HepG2 (cell line): ENCODE data around the gene NOTUM. TPM values are rescaled to one million over a fixed set of nuclear protein-coding genes. Genes with fewer than 3 reads are reported as not detected.

Experiments used
- ATF7 ChIP-seq, 2 experiments: fragments of 450-650 bp in 1 of 2; sonication (generic) in 1 of 2; formaldehyde crosslinking in 1 of 2; IDR thresholded peaks; 2 replicates each; pipeline versions ENCODE4 v1.4.0 to v1.6.1; 2016 to 2020; ENCODE audit warnings: antibody characterized with exemption in 1 of 2, mild to moderate bottlenecking in 1 of 2, missing genetic modification reagents in 1 of 2
- HOXA7 ChIP-seq: sonication (generic); formaldehyde crosslinking; IDR thresholded peaks from 2 replicates; pipeline ENCODE4 v1.8.1; 2022; ENCODE audit warnings: mild to moderate bottlenecking, missing genetic modification reagents, moderate library complexity
- JDP2 ChIP-seq: sonication (generic); formaldehyde crosslinking; IDR thresholded peaks from 2 replicates; pipeline ENCODE4 v1.8.1; 2022; ENCODE audit warnings: missing genetic modification reagents, borderline replicate concordance
- MYNN ChIP-seq: sonication (generic); formaldehyde crosslinking; IDR thresholded peaks from 2 replicates; pipeline ENCODE4 v1.4.0; 2020; ENCODE audit warnings: mild to moderate bottlenecking, low read depth, missing genetic modification reagents
- NFRKB ChIP-seq: fragments of 450-650 bp; IDR thresholded peaks from 2 replicates; pipeline ENCODE4 v1.6.1; 2017
- PTBP1 ChIP-seq: fragments of 200-400 bp; formaldehyde crosslinking; IDR thresholded peaks from 2 replicates; pipeline ENCODE4 v1.6.1; 2018; ENCODE audit warnings: low read length, low read depth; ENCODE audit not compliant: poor library complexity, severe bottlenecking
- RORA ChIP-seq: sonication (generic); formaldehyde crosslinking; IDR thresholded peaks from 2 replicates; pipeline ENCODE4 v1.5.0; 2020; ENCODE audit warnings: mild to moderate bottlenecking, missing genetic modification reagents, moderate library complexity
- SETDB1 ChIP-seq: sonication (generic); formaldehyde crosslinking; IDR thresholded peaks from 2 replicates; pipeline ENCODE4 v1.5.1; 2020; ENCODE audit warnings: missing genetic modification reagents, mild to moderate bottlenecking, borderline replicate concordance
- SNRNP70 ChIP-seq: fragments of 200-400 bp; formaldehyde crosslinking; IDR thresholded peaks from 2 replicates; pipeline ENCODE4 v1.6.1; 2017; ENCODE audit warnings: mild to moderate bottlenecking, low read depth, low read length, moderate library complexity
- SRF ChIP-seq: IDR thresholded peaks from 2 replicates; pipeline ENCODE4 v1.6.1; 2011; ENCODE audit warnings: mild to moderate bottlenecking, low read depth, low read length, moderate library complexity
- SRSF4 ChIP-seq: fragments of 200-400 bp; formaldehyde crosslinking; IDR thresholded peaks from one replicate; pipeline ENCODE4 v1.6.1; 2018; ENCODE audit warnings: mild to moderate bottlenecking, low read depth, low read length, moderate library complexity; ENCODE audit not compliant: poor library complexity, severe bottlenecking
- SSRP1 ChIP-seq: IDR thresholded peaks from 2 replicates; pipeline ENCODE4 v1.6.1; 2016; ENCODE audit warnings: control low read depth
- SYNCRIP ChIP-seq: fragments of 200-400 bp; formaldehyde crosslinking; IDR thresholded peaks from 2 replicates; pipeline ENCODE4 v1.6.1; 2018; ENCODE audit warnings: mild to moderate bottlenecking, low read depth, low read length; ENCODE audit not compliant: insufficient read depth
- TAF1 ChIP-seq: sonication (generic); formaldehyde crosslinking; IDR thresholded peaks from 2 replicates; pipeline ENCODE4 v1.4.0; 2020; ENCODE audit warnings: missing genetic modification reagents
- ZBTB21 ChIP-seq: sonication (generic); formaldehyde crosslinking; IDR thresholded peaks from 2 replicates; pipeline ENCODE4 v1.4.0; 2020; ENCODE audit warnings: missing genetic modification reagents
- ZBTB44 ChIP-seq: sonication (generic); formaldehyde crosslinking; IDR thresholded peaks from 2 replicates; pipeline ENCODE4 v1.4.0; 2020; ENCODE audit warnings: missing genetic modification reagents
- ZNF496 ChIP-seq: sonication (generic); formaldehyde crosslinking; IDR thresholded peaks from 2 replicates; pipeline ENCODE4 v1.8.1; 2023; ENCODE audit warnings: mild to moderate bottlenecking, moderate library complexity, missing genetic modification reagents; ENCODE audit not compliant: insufficient replicate concordance
- ZNF563 ChIP-seq: sonication (generic); formaldehyde crosslinking; IDR thresholded peaks from 2 replicates; pipeline ENCODE4 v1.8.0; 2022; ENCODE audit warnings: mild to moderate bottlenecking, moderate library complexity, missing genetic modification reagents
- ZNF589 ChIP-seq: sonication (generic); formaldehyde crosslinking; conservative IDR thresholded peaks from 2 replicates; pipeline ENCODE4 v1.8.0; 2022; ENCODE audit warnings: mild to moderate bottlenecking, moderate library complexity, missing genetic modification reagents
- ZNF670 ChIP-seq: sonication (generic); formaldehyde crosslinking; IDR thresholded peaks from 2 replicates; pipeline ENCODE4 v1.8.0; 2022; ENCODE audit warnings: mild to moderate bottlenecking, missing genetic modification reagents, borderline replicate concordance
- ZNF713 ChIP-seq: sonication (generic); formaldehyde crosslinking; IDR thresholded peaks from 2 replicates; pipeline ENCODE4 v1.4.0; 2020; ENCODE audit warnings: mild to moderate bottlenecking, missing genetic modification reagents
- polyA plus RNA-seq, 8 experiments: library from polyadenylated mRNA; depleted of rRNA in 3 of 8; stranded (reverse) in 7 of 8; unstranded in 1 of 8; fragments of >200 nt; fragmentation: Illumina TruSeq in 4 of 8; extraction: Trizol in 4 of 8; gene quantifications; 2 replicates each; pipeline versions ENCODE4 v1.2.1 to v1.2.3, GENCODE V29; 2011 to 2016; ENCODE audit warnings: low read depth in 4 of 8, missing spikeins in 1 of 8, mixed read lengths in 1 of 8; ENCODE audit not compliant: insufficient read depth in 1 of 8
- total RNA-seq, 5 experiments: library from RNA; depleted of rRNA; stranded (reverse); fragments of >200 nt; fragmentation: Illumina TruSeq; extraction: Trizol; gene quantifications; 2 replicates each; pipeline ENCODE4 v1.2.3, GENCODE V29; 2016; ENCODE audit warnings: low read depth in 1 of 5
- TF ChIP-seq, protein P1 (sequence below): IDR thresholded peaks from 2 replicates; pipeline ENCODE4 v1.6.1; 2016; ENCODE audit warnings: missing genetic modification reagents, missing compliant biosample characterization
- TF ChIP-seq, protein P2 (sequence below): sonication (generic); formaldehyde crosslinking; IDR thresholded peaks from 2 replicates; pipeline ENCODE4 v1.5.1; 2020; ENCODE audit warnings: missing genetic modification reagents, mild to moderate bottlenecking, borderline replicate concordance
- TF ChIP-seq, protein P3 (sequence below): sonication (generic); formaldehyde crosslinking; IDR thresholded peaks from 2 replicates; pipeline ENCODE4 v1.8.1; 2022; ENCODE audit warnings: mild to moderate bottlenecking, missing genetic modification reagents
- TF ChIP-seq, protein P4 (sequence below): sonication (generic); formaldehyde crosslinking; IDR thresholded peaks from 2 replicates; pipeline ENCODE4 v1.4.0; 2020; ENCODE audit warnings: missing genetic modification reagents

The NOTUM gene
- total and polyA plus RNA-seq, 2 of the 13 experiments (the other 11 are each of a cell fraction or from before 2014, with no cell fraction given), result 150 to 160 TPM

GRCh38 chr17:81926451-81927151, 34.4 kb downstream of the NOTUM start (continued):
- TF ChIP-seq HOXA7 (CRISPR knock-in tag) (no peak), PTBP1 (peak; percentile 37), RORA (CRISPR knock-in tag) (no peak), JDP2 (CRISPR knock-in tag) (no peak; the same call in 1 of the 2 replicates), NFRKB (no peak), ZBTB21 (CRISPR knock-in tag) (no peak; the same call in 1 of the 2 replicates), MYNN (0 out of 2 replicates have a peak, but pooled peaks have one; percentile 15), ZNF496 (CRISPR knock-in tag) (no peak), ZNF563 (CRISPR knock-in tag) (peak; percentile 40; the same call in 1 of the 2 replicates), SNRNP70 (no peak), ZNF589 (CRISPR knock-in tag) (0 out of 2 replicates have a peak, but pooled peaks have one; percentile 22), ZBTB44 (no peak), SRSF4 (no peak), SSRP1 (CRISPR knock-in tag) (no peak), ZNF713 (no peak), ZNF670 (CRISPR knock-in tag) (peak; percentile 55; the same call in 1 of the 2 replicates), SRF (peak; percentile 82; the same call in 1 of the 2 replicates), TAF1 (peak; percentile 49; the same call in 1 of the 2 replicates), ATF7 (IDR thresholded peaks at IDR 0.05) (no peak), ATF7 (CRISPR knock-in tag; IDR thresholded peaks at IDR 0.05) (peak; percentile 29; the same call in 1 of the 2 replicates), SYNCRIP (no peak), SETDB1 (no peak)
- TF ChIP-seq, protein P1, sequence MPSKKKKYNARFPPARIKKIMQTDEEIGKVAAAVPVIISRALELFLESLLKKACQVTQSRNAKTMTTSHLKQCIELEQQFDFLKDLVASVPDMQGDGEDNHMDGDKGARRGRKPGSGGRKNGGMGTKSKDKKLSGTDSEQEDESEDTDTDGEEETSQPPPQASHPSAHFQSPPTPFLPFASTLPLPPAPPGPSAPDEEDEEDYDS (CRISPR knock-in tag), result peak; percentile 91
- TF ChIP-seq, protein P2, sequence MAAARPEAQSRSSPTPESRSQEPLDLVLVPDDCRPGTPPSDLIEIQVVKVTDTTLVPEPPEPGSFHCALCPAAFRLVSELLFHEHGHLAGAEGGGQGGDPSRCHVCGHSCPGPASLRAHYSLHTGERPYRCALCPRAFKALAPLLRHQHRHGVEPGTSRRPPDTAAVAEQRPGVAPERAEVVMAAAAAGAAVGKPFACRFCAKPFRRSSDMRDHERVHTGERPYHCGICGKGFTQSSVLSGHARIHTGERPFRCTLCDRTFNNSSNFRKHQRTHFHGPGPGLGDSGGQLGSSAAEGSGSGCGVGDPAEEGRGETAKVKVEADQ (CRISPR knock-in tag), result no peak
- TF ChIP-seq, protein P3, sequence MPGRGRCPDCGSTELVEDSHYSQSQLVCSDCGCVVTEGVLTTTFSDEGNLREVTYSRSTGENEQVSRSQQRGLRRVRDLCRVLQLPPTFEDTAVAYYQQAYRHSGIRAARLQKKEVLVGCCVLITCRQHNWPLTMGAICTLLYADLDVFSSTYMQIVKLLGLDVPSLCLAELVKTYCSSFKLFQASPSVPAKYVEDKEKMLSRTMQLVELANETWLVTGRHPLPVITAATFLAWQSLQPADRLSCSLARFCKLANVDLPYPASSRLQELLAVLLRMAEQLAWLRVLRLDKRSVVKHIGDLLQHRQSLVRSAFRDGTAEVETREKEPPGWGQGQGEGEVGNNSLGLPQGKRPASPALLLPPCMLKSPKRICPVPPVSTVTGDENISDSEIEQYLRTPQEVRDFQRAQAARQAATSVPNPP (CRISPR knock-in tag), result no peak
- TF ChIP-seq, protein P4, sequence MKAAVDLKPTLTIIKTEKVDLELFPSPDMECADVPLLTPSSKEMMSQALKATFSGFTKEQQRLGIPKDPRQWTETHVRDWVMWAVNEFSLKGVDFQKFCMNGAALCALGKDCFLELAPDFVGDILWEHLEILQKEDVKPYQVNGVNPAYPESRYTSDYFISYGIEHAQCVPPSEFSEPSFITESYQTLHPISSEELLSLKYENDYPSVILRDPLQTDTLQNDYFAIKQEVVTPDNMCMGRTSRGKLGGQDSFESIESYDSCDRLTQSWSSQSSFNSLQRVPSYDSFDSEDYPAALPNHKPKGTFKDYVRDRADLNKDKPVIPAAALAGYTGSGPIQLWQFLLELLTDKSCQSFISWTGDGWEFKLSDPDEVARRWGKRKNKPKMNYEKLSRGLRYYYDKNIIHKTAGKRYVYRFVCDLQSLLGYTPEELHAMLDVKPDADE, result 0 out of 2 replicates have a peak, but pooled peaks have one; percentile 11
